ENCODE measurements around the gene USP17L22.
"Not testable (repeated sequence)": the region's sequence is repeated elsewhere in the genome, so short reads cannot be mapped to it uniquely, and the experiment has no call there.

USP17L22 gene

DNA sequence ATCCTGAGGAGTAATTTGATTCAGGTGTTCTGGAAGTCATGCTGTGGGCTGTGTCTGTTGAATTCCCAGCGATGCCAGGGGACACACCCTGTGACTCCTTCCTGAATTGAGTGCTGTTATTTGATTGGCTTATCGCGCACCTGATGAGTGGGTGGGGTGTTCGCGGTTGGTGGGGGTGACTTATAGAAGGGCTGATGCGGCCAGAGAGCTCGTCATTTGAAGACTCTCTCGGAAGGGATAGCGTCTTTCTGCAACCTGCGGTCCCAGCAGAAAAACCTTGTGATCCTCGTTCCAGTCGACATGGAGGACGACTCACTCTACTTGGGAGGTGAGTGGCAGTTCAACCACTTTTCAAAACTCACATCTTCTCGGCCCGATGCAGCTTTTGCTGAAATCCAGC, at the start of gene USP17L22:
USP17L22 (plus strand) TSS at position 301 of the 400 bp plus-strand sequence; CDS start at position 301, 0 bp downstream.
- not testable (repeated sequence) for H3K27me3 ChIP-seq (ENCODE audit: insufficient read depth, low read length); H2AFZ ChIP-seq (ENCODE audit: low read length); H3K27ac ChIP-seq (ENCODE audit: low read depth, low read length, poor library complexity, severe bottlenecking); H3K36me3 ChIP-seq (ENCODE audit: insufficient read depth, low read length); H4K20me1 ChIP-seq (ENCODE audit: insufficient read depth, low read length); H3K9ac ChIP-seq (ENCODE audit: low read length); H3K4me2 ChIP-seq (ENCODE audit: low read length); H3K4me3 ChIP-seq (ENCODE audit: low read depth, low read length, poor library complexity, severe bottlenecking); H3K79me2 ChIP-seq (ENCODE audit: insufficient read depth, low read length); H3K9me2 ChIP-seq (ENCODE audit: low read depth, low read length); H3K9me3 ChIP-seq (ENCODE audit: low read length); H3K4me1 ChIP-seq (ENCODE audit: insufficient read depth, low read length, severe bottlenecking); H3F3A ChIP-seq (ENCODE audit: insufficient read depth, low read length)

GRCh38 chr4:9219852-9220251, 47.6 kb upstream of the USP17L22 start, which contains the start of gene USP17L12:
TSS of gene USP17L12 (plus strand) at chr4:9220152. CDS start at chr4:9220152, 0 bp downstream.
- H3K4me3 ChIP-seq (ENCODE audit: low read depth, low read length, poor library complexity, severe bottlenecking); H3F3A ChIP-seq (ENCODE audit: insufficient read depth, low read length); H3K79me2 ChIP-seq (ENCODE audit: insufficient read depth, low read length); H3K4me1 ChIP-seq (ENCODE audit: insufficient read depth, low read length, severe bottlenecking); H3K27ac ChIP-seq (ENCODE audit: low read depth, low read length, poor library complexity, severe bottlenecking); H3K9me3 ChIP-seq (ENCODE audit: low read length); H3K9me2 ChIP-seq (ENCODE audit: low read depth, low read length); H3K9ac ChIP-seq (ENCODE audit: low read length); H3K27me3 ChIP-seq (ENCODE audit: insufficient read depth, low read length); H3K4me2 ChIP-seq (ENCODE audit: low read length); H2AFZ ChIP-seq (ENCODE audit: low read length); H4K20me1 ChIP-seq (ENCODE audit: insufficient read depth, low read length); H3K36me3 ChIP-seq (ENCODE audit: insufficient read depth, low read length): not testable (repeated sequence)

GRCh38 chr4:9224596-9224995, 42.8 kb upstream of the USP17L22 start, which contains the start of gene USP17L13:
TSS of gene USP17L13 (plus strand) at chr4:9224896. CDS start at chr4:9224896, 0 bp downstream.
- not testable (repeated sequence) for H3K79me2 ChIP-seq (ENCODE audit: insufficient read depth, low read length); H3K27ac ChIP-seq (ENCODE audit: low read depth, low read length, poor library complexity, severe bottlenecking); H3F3A ChIP-seq (ENCODE audit: insufficient read depth, low read length); H3K4me2 ChIP-seq (ENCODE audit: low read length); H3K36me3 ChIP-seq (ENCODE audit: insufficient read depth, low read length); H3K9me2 ChIP-seq (ENCODE audit: low read depth, low read length); H3K4me3 ChIP-seq (ENCODE audit: low read depth, low read length, poor library complexity, severe bottlenecking); H4K20me1 ChIP-seq (ENCODE audit: insufficient read depth, low read length); H3K9me3 ChIP-seq (ENCODE audit: low read length); H3K9ac ChIP-seq (ENCODE audit: low read length); H3K27me3 ChIP-seq (ENCODE audit: insufficient read depth, low read length); H2AFZ ChIP-seq (ENCODE audit: low read length); H3K4me1 ChIP-seq (ENCODE audit: insufficient read depth, low read length, severe bottlenecking)

- not testable (repeated sequence) for H3K9me2 ChIP-seq (ENCODE audit: low read depth, low read length); H3K4me1 ChIP-seq (ENCODE audit: insufficient read depth, low read length, severe bottlenecking); H3K79me2 ChIP-seq (ENCODE audit: insufficient read depth, low read length); H4K20me1 ChIP-seq (ENCODE audit: insufficient read depth, low read length); H2AFZ ChIP-seq (ENCODE audit: low read length); H3K27ac ChIP-seq (ENCODE audit: low read depth, low read length, poor library complexity, severe bottlenecking); H3K9me3 ChIP-seq (ENCODE audit: low read length); H3F3A ChIP-seq (ENCODE audit: insufficient read depth, low read length); H3K27me3 ChIP-seq (ENCODE audit: insufficient read depth, low read length); H3K4me2 ChIP-seq (ENCODE audit: low read length); H3K36me3 ChIP-seq (ENCODE audit: insufficient read depth, low read length); H3K9ac ChIP-seq (ENCODE audit: low read length); H3K4me3 ChIP-seq (ENCODE audit: low read depth, low read length, poor library complexity, severe bottlenecking)
Measured at GRCh38 chr4:9230249-9230648, 37.2 kb upstream of the USP17L22 start.

- not testable (repeated sequence) for H2AFZ ChIP-seq (ENCODE audit: low read length); H3K9me2 ChIP-seq (ENCODE audit: low read depth, low read length); H3F3A ChIP-seq (ENCODE audit: insufficient read depth, low read length); H3K27ac ChIP-seq (ENCODE audit: low read depth, low read length, poor library complexity, severe bottlenecking); H3K36me3 ChIP-seq (ENCODE audit: insufficient read depth, low read length); H3K4me1 ChIP-seq (ENCODE audit: insufficient read depth, low read length, severe bottlenecking); H3K4me3 ChIP-seq (ENCODE audit: low read depth, low read length, poor library complexity, severe bottlenecking); H3K27me3 ChIP-seq (ENCODE audit: insufficient read depth, low read length); H3K9ac ChIP-seq (ENCODE audit: low read length); H3K79me2 ChIP-seq (ENCODE audit: insufficient read depth, low read length); H3K4me2 ChIP-seq (ENCODE audit: low read length); H4K20me1 ChIP-seq (ENCODE audit: insufficient read depth, low read length); H3K9me3 ChIP-seq (ENCODE audit: low read length)
Measured at GRCh38 chr4:9234085-9234484, 33.3 kb upstream of the USP17L22 start, which contains the start of gene USP17L15. TSS of gene USP17L15 (plus strand) at chr4:9234385. CDS start at chr4:9234385, 0 bp downstream.

DNA sequence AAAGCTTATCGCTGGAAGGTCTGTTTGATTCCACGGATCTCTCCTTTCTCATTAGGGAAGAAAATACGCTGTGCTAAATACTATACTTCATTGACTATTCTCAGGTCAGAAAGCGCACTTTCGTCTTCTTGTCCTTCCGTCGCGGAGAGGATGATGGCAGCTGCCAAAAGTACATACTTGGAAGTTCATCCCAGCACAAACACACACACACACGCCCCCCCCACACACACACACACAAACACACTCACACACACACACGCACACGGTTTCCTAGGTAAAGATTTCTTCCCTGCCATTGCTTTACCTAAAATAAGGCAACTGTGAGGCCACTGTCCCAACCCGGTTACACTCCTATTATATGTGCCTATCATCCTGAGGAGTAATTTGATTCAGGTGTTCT, 29.0 kb upstream of the USP17L22 start:
- not testable (repeated sequence) for H2AFZ ChIP-seq (ENCODE audit: low read length); H3K4me2 ChIP-seq (ENCODE audit: low read length); H3K36me3 ChIP-seq (ENCODE audit: insufficient read depth, low read length); H3F3A ChIP-seq (ENCODE audit: insufficient read depth, low read length); H3K9ac ChIP-seq (ENCODE audit: low read length); H3K27ac ChIP-seq (ENCODE audit: low read depth, low read length, poor library complexity, severe bottlenecking); H3K4me1 ChIP-seq (ENCODE audit: insufficient read depth, low read length, severe bottlenecking); H3K9me3 ChIP-seq (ENCODE audit: low read length); H3K9me2 ChIP-seq (ENCODE audit: low read depth, low read length); H3K4me3 ChIP-seq (ENCODE audit: low read depth, low read length, poor library complexity, severe bottlenecking); H3K27me3 ChIP-seq (ENCODE audit: insufficient read depth, low read length); H3K79me2 ChIP-seq (ENCODE audit: insufficient read depth, low read length); H4K20me1 ChIP-seq (ENCODE audit: insufficient read depth, low read length)

GRCh38 chr4:9243579-9243978, 23.8 kb upstream of the USP17L22 start, which contains the start of gene USP17L17:
TSS of gene USP17L17 (plus strand) at chr4:9243879. CDS start at chr4:9243879, 0 bp downstream.
- not testable (repeated sequence) for H3K4me3 ChIP-seq (ENCODE audit: low read depth, low read length, poor library complexity, severe bottlenecking); H3K4me2 ChIP-seq (ENCODE audit: low read length); H2AFZ ChIP-seq (ENCODE audit: low read length); H3K4me1 ChIP-seq (ENCODE audit: insufficient read depth, low read length, severe bottlenecking); H3F3A ChIP-seq (ENCODE audit: insufficient read depth, low read length); H3K27me3 ChIP-seq (ENCODE audit: insufficient read depth, low read length); H3K9me2 ChIP-seq (ENCODE audit: low read depth, low read length); H3K79me2 ChIP-seq (ENCODE audit: insufficient read depth, low read length); H3K27ac ChIP-seq (ENCODE audit: low read depth, low read length, poor library complexity, severe bottlenecking); H3K36me3 ChIP-seq (ENCODE audit: insufficient read depth, low read length); H3K9ac ChIP-seq (ENCODE audit: low read length); H4K20me1 ChIP-seq (ENCODE audit: insufficient read depth, low read length); H3K9me3 ChIP-seq (ENCODE audit: low read length)

Data from OCI-LY1 (cell line).